Measurements from ENCODE around the gene DCAF7.

The DCAF7 gene

GRCh38 chr17:63549946-63550816 is at the start of gene DCAF7:
Gene DCAF7, plus strand, starts transcription at chr17:63550477. Its CDS starts 201 bp downstream, at chr17:63550678.
- DNase-seq (ENCODE audit: low read depth in 2 of 2), result peak; percentile 98

- DNase-seq (ENCODE audit: low read depth in 2 of 2), result no peak
Observed at GRCh38 chr17:63500543-63501390, 49.5 kb upstream of the DCAF7 start.

GRCh38 chr17:63503341-63503705 is 47.0 kb upstream of the DCAF7 start:
- DNase-seq (ENCODE audit: low read depth in 2 of 2), result no peak

- no peak for DNase-seq (ENCODE audit: low read depth in 2 of 2)
Observed at GRCh38 chr17:63504261-63504660, 46.0 kb upstream of the DCAF7 start.

GRCh38 chr17:63505341-63505740 is 44.9 kb upstream of the DCAF7 start:
- no peak for DNase-seq (ENCODE audit: low read depth in 2 of 2)

- DNase-seq (ENCODE audit: low read depth in 2 of 2), result no peak
Observed at GRCh38 chr17:63506627-63507026, 43.6 kb upstream of the DCAF7 start.

GRCh38 chr17:63511331-63511730 is 38.9 kb upstream of the DCAF7 start:
- DNase-seq (ENCODE audit: low read depth in 2 of 2), result no peak

GRCh38 chr17:63512388-63512787 is 37.9 kb upstream of the DCAF7 start:
- DNase-seq (ENCODE audit: low read depth in 2 of 2), result no peak

GRCh38 chr17:63512896-63513644 is 37.2 kb upstream of the DCAF7 start:
- no peak for DNase-seq (ENCODE audit: low read depth in 2 of 2)

- DNase-seq (ENCODE audit: low read depth in 2 of 2), result no peak
Observed at GRCh38 chr17:63514477-63514876, 35.8 kb upstream of the DCAF7 start.

- no peak for DNase-seq (ENCODE audit: low read depth in 2 of 2)
Observed at GRCh38 chr17:63514974-63515373, 35.3 kb upstream of the DCAF7 start.

- no peak for DNase-seq (ENCODE audit: low read depth in 2 of 2)
Observed at GRCh38 chr17:63515426-63515825, 34.9 kb upstream of the DCAF7 start.

- DNase-seq (ENCODE audit: low read depth in 2 of 2), result no peak
Observed at GRCh38 chr17:63516910-63517824, 33.1 kb upstream of the DCAF7 start.

- no peak for DNase-seq (ENCODE audit: low read depth in 2 of 2)
Observed at GRCh38 chr17:63517825-63518534, 32.3 kb upstream of the DCAF7 start.

GRCh38 chr17:63519116-63519881 is 31.0 kb upstream of the DCAF7 start:
- no peak for DNase-seq (ENCODE audit: low read depth in 2 of 2)

- DNase-seq (ENCODE audit: low read depth in 2 of 2), result no peak
Observed at GRCh38 chr17:63519972-63520882, 30.1 kb upstream of the DCAF7 start.

GRCh38 chr17:63523253-63523855 is 26.9 kb upstream of the DCAF7 start, which contains the start of gene KCNH6:
Gene KCNH6, plus strand, starts transcription at chr17:63523358. Its CDS starts 56 bp downstream, at chr17:63523414.
- no peak for DNase-seq (ENCODE audit: low read depth in 2 of 2)

GRCh38 chr17:63524051-63524450 is 26.2 kb upstream of the DCAF7 start:
- DNase-seq (ENCODE audit: low read depth in 2 of 2), result no peak

Measured in stimulated activated CD8-positive, alpha-beta memory T cell treated with anti-CD3 and anti-CD28 coated beads, Interleukin-7, amount 100 ng/mL, for 1 hour (primary cell).